RPMI8226 (cell line): ENCODE results near the gene DRD4.

Source experiments
- DNase-seq: peaks from one replicate; pipeline ENCODE4 v3.0.0-alpha.2; 2015

Gene DRD4

DNA sequence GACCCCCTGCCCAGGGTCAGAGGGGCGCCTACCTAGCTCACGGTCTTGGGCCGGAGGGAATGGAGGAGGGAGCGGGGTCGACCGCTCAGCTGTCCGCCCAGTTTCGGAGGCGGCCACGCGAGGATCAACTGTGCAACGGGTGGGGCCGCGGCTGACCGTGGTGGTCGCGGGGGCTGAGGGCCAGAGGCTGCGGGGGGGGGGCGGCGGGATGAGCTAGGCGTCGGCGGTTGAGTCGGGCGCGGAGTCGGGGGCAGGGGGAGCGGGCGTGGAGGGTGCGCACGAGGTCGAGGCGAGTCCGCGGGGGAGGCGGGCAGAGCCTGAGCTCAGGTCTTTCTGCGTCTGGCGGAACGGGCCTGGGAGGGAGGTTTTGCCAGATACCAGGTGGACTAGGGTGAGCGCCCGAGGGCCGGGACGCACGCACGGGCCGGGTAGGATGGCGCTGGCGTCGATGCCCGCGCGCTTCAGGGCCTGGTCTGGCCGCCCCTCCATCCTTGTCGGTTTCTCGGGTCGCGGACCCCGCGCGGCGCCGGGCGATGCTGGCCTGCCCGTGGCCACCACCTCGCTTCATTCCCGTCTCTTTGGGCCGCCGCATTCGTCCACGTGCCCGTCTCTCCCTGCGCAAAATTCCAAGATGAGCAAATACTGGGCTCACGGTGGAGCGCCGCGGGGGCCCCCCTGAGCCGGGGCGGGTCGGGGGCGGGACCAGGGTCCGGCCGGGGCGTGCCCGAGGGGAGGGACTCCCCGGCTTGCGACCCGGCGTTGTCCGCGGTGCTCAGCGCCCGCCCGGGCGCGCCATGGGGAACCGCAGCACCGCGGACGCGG lies at the start of gene DRD4:
Gene DRD4, plus strand, starts transcription at position 759 of the 822 bp plus-strand sequence. Its CDS starts 36 bp downstream, at position 795.
- DNase-seq = no peak

DNA sequence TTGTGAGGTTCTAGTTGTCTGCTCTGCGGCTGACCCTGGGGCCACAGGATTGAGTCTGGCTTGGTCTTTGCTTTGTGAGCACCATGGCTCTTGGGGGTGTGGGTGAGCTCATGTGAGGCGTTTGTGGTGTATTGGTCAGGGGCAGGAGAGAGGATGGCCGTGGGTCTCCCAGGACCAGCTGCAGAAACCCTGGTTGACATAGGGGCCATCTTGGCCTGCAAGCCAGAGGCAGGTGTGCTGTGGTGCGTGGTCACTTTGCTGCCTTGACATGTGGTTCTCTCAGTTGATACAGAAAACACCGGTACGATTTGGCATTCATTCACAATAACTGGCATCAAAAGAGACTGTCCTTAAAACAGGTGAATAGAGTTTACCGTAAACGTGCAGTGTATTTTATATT lies 49.5 kb upstream of the DRD4 start:
- DNase-seq = no peak

DNA sequence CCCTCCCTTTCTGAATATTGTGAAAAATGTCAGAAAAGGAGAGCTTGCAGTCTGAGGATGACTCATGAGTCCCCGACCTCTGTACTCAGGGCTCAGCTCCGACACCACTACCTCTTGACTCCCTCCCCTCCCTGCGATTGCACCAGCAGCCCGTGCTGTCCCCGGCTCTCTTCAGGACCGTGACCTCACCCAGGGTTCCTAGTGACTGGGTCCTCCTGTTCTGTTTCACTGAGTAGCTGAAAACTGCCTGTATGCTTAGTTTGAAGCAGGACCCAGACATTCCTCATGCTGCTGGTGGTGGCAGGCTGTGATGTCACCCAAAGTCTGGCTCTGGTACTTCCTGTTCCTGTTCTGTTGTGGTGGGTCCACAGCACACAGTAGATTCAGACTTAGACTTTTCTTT lies 49.1 kb upstream of the DRD4 start:
- DNase-seq = no peak

DNA sequence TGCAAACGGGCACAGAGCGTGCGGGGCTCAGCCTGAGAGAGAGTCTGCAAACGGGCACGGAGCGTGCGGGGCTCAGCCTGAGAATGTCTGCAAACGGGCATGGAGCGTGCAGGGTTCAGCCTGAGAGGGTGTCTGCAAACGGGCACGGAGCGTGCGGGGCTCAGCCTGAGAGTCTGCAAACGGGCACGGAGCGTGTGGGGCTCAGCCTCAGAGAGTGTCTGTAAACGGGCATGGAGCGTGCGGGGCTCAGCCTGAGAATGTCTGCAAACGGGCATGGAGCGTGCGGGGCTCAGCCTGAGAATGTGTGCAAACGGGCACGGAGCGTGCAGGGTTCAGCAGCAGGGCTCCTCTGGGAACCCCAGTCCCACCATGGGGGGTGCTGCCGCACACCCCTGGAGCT lies 47.3 kb upstream of the DRD4 start:
- DNase-seq = no peak

GRCh38 chr11:590997-591396 lies 46.1 kb upstream of the DRD4 start:
- no peak for DNase-seq

GRCh38 chr11:592501-592900 lies 44.6 kb upstream of the DRD4 start:
- DNase-seq = no peak

GRCh38 chr11:592918-593317 lies 44.2 kb upstream of the DRD4 start:
- DNase-seq = no peak

GRCh38 chr11:593347-593746 lies 43.7 kb upstream of the DRD4 start:
- DNase-seq = no peak

DNA sequence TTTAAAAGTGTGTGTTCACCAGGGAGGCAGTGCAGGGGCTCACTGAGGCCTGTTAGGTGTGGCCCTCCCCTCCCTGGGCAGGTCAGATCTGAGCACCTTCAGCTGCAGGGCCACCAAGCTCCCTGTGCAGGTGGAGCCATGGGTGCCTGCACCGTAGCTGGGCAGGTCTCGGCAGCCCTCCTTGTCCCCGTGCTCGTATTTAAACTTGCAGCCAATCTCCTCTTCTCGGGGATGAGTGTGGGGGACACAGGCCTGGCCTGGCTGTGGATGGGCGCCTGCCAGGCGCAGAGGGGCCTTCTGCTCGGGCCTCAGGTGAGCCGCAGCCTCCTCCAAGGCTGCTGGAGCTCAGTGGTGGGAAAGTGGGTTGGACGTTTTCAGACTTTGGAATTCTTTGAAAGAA lies 41.7 kb upstream of the DRD4 start:
- DNase-seq = no peak

- no peak for DNase-seq
These were observed 40.7 kb upstream of the DRD4 start for GRCh38 chr11:596374-596773.

DNA sequence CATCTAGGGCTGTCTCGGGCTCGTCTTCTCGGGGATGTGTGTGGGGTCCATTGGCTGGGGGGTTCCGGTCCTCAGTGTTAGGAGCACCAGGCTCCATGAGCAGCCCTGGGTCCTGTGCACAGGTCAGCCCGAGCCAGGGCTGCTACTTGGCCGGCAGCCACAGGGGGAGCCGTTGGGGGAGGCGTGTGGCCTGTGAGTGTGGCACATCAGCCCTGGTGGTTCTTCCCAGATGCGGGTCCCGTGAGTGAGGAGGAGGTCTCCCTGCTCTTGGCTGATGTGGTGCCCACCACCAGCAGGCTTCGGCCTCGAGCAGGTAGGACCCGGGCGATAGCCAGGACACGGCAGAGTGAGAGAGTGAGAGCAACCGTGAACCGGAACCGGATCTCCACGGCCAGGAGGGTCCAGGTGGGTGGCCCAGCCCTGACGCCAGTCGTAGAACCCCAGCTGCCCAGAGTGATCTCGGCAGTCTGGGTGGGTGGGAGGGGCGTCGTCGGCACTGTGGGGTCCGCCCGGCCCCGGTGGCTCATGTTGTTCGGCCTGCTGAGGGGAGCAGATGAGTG lies 39.8 kb upstream of the DRD4 start:
- no peak for DNase-seq

GRCh38 chr11:598005-598680 lies 38.9 kb upstream of the DRD4 start:
- DNase-seq = no peak

DNA sequence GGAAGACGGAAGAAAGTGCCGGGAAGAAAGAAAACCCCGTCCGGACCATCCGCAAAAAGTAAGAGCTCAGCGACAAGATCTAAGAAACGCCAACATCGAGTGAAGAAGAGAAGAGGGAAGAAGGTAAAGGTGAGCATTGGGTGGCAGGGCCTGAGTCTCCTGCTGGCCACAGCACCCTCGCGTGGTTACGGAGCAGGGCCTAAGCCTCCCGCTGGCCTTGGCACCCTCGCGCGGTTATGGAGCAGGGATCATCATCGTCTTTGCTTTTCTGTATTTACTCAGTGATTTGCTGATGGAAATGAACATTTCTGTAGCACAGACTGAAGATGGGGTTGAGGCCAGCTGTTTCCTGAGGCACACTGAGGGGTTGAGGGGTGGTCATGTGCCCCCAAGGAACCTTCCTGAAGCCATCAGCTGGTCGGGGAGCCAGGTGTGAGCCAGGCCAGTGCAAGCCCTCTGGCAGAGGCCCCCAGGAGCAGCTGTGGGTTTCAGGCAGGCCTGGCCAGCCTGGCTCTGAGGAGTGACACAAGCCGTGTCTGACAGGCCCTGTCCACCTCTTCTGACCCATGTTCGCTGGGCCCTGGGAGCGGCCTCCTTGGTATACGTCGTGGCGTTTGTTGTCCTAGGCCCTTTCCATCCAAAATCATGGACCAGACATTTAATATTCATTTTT lies 35.4 kb upstream of the DRD4 start:
- DNase-seq = no peak

DNA sequence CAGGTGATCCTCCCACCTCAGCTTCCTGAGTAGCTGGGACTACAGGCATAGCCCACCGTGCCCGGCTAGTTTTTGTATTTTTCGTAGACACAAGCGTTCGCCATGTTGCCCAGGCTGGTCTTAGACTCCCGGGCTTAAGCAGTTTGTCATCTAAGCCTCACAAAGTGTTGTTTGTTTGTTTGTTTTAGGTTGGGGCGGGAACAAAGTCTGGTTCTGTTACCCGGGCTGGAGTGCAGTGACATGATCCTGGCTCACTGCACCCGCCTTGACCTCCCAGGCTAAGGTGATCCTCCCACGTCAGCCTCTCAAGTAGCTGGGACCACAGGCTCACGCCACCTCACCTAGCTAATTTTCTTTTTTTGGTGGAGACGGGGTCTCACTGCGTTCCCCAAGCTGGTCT lies 33.9 kb upstream of the DRD4 start:
- DNase-seq = no peak

DNA sequence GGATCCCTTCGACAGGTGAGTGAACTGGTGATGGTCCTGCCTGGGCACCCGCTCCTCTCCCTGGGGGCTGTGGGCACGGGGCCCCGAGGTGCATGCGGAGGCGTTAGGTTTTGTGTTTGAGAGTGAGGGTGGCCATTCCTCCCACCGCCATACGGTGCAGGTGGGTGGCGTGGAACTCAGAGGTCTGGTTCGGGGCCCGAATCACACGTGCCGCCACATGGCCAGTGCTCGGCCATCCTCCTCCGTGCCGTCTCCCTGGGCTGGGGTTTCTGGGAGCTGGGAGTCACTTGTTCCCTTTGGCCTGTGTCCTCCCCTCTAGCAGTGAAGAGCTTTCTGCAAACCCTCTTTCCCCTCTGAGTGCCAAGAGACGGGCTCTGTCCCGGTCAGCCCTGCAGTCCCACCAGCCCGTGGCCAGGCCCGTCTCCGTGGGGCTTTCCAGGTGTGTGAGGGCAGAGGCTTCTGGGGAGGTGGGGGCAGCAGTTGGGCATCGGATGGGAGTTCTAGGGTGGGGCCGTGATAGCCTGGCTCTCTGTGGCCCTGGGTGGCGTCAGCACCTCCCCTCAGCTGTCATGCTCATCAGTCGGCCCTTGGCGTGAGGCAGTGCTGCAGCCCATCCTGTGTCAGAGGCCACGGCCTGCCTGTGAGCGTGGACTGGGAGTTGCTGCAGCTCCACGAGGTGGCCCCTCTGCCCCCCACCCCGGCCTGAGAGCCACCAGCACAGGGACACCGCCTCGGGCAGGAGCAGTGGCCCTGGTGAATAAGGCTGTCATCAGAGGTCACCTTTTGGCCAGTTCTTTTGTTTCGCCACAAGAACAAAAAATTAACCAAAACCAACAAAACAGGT lies 31.6 kb upstream of the DRD4 start:
- DNase-seq = no peak

- DNase-seq = no peak
These were observed 30.8 kb upstream of the DRD4 start for GRCh38 chr11:606245-606644.

DNA sequence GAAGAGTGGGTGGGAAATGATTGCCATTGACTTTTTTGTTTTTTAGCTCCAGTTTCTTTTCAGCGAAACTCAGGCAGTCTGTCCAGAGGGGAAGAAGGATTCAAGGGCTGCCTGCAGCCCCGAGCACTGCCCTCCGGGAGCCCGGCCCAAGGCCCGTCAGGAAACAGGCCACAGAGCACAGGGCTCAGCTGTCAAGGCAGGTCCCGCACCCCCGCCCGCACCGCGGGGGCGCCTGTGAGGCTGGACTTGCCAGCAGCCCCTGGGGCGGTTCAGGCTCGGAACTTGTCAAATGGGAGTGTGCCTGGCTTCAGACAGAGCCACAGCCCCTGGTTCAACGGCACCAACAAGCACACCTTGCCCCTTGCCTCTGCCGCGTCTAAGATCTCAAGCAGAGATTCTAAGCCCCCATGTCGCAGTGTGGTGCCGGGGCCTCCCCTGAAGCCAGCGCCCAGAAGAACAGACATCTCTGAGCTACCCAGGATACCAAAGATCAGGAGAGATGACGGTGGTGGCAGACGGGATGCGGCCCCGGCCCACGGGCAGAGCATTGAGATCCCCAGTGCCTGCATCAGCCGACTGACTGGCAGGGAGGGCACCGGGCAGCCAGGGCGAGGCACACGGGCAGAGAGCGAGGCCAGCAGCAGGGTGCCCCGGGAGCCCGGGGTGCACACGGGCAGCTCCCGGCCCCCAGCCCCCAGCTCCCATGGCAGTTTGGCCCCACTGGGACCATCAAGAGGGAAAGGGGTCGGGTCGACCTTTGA lies 29.9 kb upstream of the DRD4 start:
- DNase-seq = no peak

DNA sequence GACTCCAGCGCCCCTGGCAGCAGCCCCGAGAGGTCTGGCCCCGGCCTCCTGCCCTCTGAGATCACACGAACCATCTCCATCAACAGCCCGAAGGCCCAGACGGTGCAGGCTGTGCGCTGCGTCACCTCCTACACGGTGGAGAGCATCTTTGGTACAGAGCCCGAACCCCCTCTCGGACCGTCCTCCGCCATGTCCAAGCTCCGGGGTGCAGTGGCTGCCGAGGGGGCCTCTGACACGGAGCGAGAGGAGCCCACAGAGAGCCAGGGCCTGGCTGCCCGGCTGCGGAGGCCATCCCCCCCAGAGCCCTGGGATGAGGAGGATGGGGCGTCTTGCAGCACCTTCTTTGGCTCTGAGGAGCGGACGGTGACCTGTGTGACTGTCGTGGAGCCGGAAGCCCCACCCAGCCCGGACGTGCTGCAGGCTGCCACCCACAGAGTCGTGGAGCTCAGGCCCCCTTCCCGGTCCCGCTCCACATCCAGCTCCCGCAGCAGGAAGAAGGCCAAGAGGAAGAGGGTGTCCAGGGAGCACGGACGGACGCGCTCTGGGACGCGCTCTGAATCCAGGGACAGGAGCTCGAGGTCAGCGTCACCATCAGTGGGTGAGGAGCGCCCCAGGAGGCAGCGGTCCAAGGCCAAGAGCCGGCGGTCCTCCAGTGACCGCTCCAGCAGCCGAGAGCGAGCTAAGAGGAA lies 29.0 kb upstream of the DRD4 start:
- DNase-seq = no peak

- DNase-seq = no peak
These were observed 28.2 kb upstream of the DRD4 start for GRCh38 chr11:608791-609251.

DNA sequence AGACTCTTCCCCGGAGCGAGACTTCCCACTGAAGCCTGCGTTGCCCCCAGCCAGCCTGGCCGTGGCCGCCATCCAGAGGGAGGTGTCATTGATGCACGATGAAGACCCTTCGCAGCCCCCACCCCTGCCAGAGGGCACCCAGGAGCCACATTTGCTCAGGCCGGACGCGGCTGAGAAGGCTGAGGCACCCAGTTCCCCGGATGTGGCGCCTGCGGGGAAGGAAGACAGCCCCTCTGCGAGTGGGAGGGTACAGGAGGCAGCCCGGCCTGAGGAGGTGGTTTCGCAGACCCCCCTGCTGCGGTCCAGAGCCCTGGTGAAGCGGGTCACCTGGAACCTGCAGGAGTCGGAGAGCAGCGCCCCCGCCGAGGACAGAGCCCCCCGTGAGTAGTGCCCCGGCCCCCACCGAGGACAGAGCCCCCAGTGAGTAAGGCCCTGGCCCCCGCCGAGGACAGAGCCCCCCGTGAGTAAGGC lies 27.7 kb upstream of the DRD4 start:
- no peak for DNase-seq
